ENCODE data around the gene MARK2.

The MARK2 gene

DNA sequence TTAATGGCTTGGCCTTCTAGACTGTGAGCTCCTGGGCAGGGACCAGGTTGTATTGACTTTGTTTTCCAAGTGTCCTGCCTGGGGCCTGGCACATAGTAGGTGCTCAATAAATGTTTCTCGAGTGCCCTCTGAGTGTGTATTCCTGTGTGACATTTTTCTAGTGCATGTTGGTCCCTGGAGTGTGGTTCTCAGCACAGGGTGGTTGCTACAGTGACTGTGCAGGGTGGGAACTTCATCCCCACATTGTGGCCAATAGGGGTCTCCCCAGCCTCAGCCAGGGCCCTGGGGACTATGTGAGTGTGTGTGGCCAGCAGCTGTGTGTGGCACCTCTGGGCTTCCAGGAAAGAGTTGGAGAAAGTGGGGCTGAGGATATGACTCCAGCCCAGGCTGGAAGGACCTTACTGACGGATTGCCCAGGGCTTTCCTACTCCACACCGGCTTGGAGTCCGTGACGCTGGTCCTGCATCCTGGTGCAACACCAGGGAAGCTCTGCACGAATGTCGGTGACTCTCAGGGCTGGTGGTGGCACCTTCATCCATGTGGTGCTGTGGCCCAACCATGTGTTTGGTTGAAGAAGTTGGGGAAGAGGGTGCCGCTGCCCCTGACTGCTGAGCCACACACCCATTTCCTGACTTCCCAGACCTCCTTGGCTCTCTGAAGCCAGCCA is 9.0 kb upstream of the MARK2 start:
- peak; percentile 38 for DNase-seq (ENCODE audit: low spot score)

DNA sequence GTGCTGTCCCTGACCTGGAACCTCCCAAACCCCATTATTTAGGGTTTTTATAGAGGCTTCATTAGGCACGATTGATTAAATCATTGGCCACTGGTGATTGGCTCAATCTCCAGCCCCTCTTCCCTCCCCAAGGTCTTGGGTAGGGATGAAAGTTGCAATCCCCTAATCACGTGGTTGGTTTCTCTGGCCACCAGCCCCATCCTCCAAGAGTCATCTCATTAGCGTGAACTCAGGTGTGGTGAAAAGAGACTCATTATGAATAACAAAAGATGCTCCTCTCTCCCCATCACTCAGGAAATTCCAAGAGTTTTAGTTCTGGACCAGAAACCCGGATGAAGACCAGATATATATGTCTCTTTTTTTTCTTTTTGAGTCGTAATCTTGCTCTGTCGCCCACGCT is 7.6 kb upstream of the MARK2 start:
- no peak for DNase-seq (ENCODE audit: low spot score)

DNA sequence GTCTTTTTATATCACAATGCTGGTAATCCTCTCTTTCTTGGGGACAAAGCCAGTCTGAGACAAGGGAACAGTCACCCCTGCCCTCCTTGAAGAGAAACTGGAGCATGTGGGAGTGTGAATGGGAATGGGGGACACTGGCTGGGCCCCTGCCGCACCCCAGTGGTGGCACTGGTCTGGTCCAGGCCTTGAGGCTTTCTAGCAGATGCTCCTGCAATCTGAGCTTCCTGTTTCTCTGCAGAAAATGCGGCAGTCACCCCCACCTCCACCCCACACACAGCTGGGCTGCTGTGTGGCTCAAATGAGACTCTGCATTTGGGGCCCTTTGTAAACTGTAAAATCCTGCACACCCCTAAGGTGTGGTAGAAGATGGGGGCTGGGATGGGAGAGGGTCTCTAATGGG is 6.6 kb upstream of the MARK2 start:
- DNase-seq (ENCODE audit: low spot score), result no peak

DNA sequence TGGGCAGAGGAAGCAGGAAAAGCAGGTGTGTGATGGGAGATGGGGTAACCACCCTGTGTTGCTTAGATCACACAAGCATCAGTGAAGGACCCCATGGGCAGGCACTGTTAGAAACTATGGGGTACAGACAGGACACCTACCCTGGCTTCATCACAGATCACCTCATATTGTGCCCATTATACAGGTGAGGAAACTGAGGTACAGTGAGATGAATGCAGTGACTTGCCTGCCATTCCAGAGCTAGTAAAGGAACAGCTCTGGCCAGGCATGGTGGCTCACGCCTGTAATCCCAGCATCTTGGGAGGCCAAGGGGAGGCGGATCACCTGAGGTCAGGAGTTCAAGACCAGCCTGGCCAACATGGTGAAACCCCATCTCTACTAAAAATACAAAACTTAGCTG is 5.9 kb upstream of the MARK2 start:
- no peak for DNase-seq (ENCODE audit: low spot score)

DNA sequence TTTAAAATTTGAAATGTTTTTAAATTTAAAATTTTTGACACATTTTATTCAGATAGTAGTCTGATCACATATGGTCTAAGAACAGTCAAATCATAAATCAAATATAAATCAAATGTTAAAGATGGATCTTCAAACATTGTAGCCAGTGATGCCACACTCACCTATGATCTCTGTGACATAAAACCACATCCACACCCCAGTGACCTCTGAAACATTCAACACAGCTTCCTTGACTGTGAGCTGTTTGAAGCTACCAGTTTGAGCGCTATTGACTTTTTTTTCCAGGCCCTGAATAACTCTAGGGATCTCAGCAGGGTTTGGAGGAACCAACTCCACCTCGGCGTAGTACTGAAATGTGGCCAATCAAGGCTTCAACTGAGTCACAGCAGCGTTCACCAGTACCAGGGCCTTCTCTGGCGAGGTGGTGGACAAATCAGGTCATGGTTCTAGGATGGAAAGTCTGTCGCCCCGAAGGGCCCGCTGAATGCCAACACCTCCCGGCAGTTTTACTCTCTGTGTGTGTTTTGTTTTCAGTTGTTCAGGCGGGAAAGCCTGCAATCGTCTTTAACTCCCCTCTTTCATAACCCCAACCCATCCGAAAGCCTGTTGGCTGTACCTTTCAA is 4.3 kb upstream of the MARK2 start:
- DNase-seq (ENCODE audit: low spot score), result no peak

DNA sequence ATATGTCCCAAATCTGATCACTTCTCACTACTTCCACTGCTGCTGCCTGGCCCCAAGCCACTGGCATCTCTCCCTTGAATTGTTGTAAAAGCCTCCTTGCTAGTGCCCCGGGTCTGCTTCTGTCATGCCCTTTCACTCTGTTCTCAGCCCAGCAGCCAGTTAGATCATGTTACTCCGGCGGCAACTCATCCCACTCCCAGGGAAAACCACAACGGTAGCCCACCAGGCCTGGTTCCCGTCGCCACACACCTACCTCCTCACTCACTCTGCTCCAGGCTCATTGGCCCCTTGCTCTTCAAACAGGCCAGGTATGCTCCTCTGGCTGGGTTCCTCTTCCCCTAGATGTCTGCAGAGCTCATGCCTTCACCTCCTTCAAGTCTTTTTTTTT is 3.8 kb upstream of the MARK2 start:
- DNase-seq (ENCODE audit: low spot score), result no peak

DNA sequence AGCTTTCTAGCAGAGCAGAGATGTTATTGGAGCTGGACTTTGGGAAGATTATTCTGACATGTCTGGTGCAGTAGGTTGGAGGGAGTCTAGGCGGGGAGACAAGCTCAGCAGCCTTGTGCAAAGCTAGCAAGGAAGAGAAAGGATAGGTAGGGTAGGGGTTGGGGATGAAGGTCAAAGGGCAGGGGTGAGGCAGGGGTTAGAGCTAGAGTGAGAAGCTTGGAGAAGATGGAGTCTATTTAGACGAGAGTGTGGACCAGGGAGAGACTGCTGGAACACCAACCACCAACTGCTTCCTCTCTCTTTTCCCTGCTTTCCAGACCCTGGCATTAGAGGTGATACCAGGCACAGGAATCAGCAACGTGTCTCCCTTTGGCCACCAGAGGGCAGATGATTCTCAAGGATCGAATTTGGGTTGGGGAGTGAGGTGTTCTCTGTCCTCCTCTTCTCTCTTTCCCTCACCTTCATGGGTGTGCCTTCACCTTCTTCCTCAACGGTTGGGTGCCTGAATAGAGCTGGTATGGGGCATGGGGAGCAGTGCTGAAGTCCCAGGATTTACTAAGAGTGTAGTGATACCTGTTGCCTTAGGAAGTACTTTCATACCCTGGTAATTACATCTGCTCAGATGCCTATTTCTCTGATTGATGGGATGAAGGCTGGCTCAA is 1.8 kb upstream of the MARK2 start:
- DNase-seq (ENCODE audit: low spot score), result peak; percentile 84

DNA sequence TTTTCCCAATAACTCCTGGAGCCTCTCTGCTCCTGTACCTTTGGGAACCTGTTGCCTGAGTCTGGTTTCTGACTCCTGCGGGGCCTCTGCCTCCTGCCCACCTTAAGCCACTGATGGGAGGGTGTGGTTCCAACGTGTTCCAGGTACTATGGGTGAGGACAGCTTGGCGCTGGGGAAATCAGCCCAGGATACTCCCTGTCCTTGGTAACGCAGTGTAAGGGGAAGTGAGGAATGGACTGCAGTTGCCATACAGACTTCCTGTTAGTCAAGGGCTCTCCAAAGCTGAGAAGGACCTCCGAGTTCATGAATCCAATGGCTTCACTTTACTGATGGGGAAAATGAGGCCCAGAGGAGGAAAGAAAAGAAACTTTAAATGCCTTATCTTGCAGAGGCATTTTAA is 1.2 kb upstream of the MARK2 start:
- DNase-seq (ENCODE audit: low spot score), result no peak

DNA sequence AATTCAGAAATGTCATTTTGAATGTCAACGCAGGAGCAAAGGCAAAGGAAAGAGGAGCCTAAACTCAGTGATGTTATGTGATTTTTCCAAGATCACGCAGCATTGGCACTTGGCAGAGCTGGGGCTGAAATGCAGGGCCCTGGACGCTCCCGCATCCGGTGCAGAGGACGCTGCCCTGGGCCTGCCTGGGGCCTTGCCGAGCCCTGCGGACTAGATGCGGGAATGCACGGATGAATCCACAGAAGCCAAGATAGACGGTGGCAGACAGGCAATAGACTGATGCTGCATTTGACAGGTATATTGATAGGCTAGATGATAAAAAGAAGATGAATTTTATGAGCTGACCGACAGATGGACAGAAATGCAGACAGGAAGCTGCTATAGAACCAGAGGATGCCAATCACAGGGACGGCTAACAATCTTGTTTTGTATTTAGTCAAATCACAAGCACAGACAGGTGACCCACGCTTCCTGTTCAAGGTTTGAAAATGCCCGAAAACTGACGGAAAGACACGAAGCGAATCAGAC is 696 bp upstream of the MARK2 start:
- DNase-seq (ENCODE audit: low spot score), result no peak

DNA sequence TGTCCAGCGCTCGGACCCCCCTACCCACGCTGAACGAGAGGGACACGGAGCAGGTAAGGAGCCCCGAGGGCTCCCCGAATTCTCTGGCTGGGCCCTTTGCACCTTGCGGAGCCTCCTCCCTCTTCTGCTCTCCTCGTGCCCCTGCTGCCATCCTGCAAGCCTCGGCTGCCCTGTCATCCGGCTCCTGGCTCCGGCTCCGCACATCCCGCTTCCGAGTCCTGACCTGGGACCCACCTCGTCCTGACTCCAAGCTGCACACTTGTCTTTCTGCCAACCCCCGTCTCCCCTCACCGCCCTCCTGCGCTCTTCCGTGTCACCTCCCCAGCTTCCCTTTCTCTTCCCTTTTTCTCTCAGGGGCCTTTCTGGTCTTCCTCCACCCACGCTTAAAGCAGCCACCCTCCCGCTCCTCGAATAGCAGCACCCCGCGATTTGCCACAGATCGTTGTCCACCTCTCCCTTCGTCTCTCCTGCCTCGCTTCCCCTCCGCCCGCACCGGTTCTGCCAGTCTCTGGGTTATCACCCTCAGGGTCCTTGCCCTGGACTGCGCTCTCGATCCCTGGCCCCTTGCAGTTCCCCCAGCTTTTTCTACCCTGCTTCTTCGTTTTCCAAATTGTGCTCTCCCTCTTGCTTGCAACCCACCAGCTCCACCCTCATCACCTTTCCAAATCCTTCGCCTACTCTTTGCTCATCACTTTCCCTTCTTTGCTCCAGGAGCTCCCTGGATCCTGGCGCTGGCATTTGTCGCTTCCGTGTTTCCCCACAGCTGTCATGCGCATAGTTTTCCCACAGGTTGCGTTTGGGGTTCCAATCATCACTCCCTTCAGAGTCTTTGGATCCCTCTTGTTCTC is 822 bp downstream of the MARK2 start:
- no peak for DNase-seq (ENCODE audit: low spot score)

DNA sequence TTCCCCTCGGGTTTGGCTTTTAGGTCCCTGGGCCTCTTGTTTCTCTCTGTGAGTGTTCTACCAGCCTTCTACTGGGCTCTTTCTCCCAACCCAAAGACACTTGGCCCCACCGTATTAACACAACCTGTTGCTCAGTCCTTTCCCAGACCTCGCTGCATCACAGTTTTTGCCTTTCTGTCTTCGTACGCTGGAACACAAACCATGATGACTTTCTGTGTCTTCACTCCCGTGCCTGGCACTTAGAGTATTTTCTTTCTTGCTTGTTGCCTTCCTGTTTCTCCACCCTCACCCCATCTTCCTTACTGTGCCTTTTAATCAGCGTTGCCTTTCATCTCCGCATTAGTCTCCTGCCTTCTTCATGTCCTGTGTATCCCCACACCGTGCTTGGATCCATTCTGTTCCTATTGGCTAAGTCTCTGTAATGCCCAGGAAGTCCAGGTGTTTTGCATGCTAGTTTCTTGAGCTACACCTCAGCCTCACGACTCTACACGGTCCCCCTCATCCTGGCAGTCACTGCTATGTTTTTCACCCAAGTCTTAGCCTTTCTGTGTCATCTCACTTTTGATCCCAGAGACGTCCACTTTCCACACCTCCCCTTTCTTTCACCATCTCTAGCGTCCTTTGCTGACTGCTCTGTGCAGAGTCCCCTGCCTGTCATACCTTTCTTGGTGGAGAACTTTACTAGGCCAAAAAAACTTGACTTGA is 1.6 kb downstream of the MARK2 start:
- no peak for DNase-seq (ENCODE audit: low spot score)

DNA sequence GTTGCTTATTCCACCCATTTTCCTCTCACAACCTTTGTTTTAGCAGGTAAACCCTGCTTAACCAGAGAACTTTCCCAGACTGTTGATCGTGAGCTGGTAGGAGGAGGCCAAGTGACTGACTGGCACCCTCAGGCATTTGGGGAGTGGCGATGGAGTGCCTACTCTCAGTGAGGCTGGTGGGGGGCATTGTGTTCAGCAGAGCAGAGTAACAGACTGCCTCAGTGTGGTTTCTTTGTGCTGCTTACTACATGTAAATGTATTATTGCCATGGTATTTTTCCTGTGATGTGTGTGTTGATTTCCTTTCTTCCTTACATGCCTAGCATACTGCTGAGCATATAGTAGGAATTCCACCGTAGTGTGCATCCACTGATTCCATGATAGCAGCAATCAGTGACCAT is 2.6 kb downstream of the MARK2 start:
- no peak for DNase-seq (ENCODE audit: low spot score)

DNA sequence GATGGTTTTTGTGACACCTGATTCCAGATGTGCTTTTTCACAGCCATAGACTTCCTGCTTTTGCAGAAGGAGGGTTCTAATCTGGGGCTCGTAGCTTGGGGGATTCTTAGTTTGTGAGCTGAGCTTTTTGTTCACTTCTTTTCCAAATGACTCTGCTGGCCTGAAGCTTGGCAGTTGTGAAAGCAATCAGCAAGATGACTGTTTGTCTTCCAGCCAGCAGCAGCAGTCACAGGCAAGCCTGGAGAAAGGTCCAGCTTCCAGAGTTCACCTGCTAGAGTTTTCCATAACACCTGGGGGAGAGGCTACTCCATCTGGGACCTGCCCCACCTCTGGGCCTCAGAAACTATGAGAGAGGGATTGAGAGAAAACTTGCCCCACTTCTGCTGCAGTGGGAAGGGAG is 4.1 kb downstream of the MARK2 start:
- no peak for DNase-seq (ENCODE audit: low spot score)

DNA sequence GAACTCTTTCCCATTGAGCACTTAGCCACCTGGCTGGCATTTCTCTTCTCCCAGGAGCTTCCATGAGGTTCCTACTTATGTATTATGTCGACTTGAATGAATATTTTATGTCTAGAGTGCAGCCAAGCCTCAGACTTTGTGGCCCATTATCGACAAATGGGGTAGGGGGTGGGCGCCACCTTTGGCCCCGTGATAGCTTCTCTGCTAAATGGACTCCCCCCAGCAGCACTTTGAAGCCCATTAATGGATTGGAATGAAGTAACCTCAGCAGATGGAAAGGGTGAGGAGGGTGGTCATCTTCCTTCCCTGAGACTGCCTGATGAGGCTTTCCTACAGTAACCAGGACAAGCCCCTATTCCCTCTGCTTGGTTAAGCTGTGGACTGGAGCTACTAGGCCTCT is 5.9 kb downstream of the MARK2 start:
- DNase-seq (ENCODE audit: low spot score), result no peak

DNA sequence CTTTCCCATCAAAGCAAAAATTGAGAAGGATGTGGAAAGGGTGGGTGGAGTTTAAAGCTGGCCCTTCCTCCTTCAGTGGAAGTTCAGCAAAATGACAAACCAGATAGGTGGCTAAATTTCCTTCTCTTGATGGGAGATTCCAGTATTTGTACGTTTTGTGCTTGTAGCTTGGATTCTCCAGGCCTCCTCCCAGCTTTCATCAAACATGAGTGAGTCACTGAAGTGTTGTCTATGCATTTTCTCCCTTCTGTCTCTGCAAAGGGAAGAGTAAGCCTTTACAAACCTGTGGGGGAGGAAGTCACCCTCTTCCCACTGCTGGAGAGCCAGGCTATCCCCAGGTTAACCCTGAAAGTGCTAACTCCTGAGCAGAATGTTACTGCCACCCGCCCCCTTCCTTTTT is 6.4 kb downstream of the MARK2 start:
- DNase-seq (ENCODE audit: low spot score), result peak; percentile 45

DNA sequence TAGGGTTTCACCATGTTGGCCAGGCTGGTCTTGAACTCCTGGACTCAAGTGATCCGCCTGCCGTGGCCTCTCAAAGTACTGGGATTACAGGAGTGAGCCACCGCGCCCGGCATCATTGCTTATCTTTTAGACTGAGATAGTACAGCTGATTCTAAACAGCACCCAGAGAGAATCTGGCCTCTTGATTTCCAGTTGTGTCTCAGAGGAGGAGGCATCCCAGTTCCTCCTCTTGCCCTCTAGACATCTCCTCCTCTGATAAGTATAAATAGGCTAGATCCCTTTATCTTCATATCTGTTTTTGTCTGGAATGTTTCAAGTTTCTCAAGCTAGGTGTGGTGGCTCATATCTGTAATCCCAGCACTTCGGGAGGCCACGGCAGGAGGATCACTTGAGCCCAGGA is 7.0 kb downstream of the MARK2 start:
- DNase-seq (ENCODE audit: low spot score), result no peak

DNA sequence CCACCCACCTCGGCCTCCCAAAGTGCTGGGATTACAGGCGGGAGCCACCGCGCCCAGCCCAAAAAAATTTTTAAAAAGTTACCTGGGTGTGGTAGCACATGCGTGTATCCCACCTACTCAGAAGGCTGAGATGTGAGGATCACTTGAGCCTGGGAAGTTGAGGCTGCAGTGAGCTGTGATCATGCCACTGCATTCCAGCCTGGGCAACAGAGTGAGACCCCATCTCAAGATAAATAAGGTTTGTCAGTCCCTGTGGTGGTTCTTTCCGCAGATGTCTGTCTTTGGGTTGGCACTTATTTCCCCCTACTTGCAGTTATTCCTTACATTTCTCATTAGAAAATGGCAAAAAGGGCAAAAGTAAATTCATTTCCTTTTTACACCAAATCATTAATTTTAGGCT is 8.0 kb downstream of the MARK2 start:
- no peak for DNase-seq (ENCODE audit: low spot score)

DNA sequence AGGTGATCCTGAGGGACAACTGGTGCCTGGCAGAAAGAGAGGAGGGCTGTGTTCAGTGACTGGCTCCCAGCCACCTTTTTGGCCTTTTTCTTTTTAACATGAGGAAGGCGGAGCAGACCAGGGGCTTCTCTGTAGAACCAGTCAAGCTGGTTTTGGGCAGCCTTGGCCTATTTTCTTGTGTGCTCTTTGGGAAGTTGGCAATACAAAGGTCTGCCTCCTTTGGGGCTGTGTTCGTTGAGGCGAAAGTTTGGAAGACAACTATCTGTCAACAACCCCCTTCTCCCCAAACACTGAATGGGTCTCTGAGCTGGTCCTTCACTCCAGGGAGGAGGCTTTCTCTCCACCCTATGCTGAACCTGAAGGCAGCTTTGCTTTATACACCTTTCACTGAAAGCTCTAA is 8.5 kb downstream of the MARK2 start:
- DNase-seq (ENCODE audit: low spot score), result no peak

DNA sequence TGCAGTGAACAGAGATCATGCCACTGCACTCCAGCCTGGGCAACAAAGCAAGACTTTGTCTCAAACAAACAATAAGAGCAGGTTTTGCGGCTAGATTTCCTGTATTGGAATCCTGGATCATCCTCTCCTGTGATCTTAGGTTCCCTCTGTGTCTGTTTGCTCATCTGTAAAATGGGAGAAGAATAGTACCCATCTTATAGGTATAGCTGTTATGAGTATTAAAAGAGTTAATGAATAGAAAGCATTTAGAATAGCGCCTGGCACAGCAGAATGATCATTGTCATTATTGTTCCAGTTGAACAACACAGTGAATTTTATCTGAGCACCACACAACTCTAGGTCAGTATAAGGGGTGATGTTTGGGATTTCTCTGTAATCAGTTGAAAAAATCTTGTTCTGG is 10.8 kb downstream of the MARK2 start:
- DNase-seq (ENCODE audit: low spot score), result no peak

DNA sequence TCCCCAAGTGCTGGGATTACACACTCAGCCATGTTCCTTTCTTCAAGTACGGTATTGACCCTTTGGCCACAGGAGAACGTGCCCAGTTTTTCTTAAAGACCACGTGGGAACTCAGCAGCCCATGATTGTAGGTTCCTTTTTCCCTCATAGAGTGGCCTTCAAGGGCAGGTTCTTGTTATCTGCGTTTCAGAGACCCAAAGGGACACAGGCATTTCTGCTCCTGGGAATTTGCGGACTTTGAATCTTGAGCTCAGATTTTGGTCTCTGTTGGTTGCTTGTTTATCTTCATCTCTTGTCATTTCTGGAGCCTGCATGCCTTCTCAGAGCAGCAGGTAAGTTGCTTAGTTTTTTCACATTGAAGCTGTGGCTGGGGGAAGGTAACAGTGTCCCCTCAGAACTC is 12.0 kb downstream of the MARK2 start:
- no peak for DNase-seq (ENCODE audit: low spot score)

DNA sequence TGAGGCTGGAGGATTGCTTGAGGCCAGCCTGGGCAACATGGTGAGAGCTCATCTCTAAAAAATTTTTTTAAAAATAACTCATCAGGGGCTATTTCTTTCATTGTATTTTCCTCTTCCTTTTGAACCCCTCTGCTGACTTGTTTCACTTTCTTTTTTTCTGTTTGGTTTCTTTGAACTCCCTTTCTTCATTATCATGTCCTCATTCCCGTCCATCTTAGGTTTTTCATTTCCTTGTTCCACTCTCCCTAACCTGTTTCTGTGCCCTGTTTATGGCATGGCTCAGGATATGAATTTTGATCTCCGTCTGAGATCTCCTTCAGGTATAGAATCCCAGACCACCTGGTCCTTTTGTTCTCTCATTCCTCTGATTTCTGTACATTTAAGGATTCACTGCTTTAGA is 12.5 kb downstream of the MARK2 start:
- no peak for DNase-seq (ENCODE audit: low spot score)

DNA sequence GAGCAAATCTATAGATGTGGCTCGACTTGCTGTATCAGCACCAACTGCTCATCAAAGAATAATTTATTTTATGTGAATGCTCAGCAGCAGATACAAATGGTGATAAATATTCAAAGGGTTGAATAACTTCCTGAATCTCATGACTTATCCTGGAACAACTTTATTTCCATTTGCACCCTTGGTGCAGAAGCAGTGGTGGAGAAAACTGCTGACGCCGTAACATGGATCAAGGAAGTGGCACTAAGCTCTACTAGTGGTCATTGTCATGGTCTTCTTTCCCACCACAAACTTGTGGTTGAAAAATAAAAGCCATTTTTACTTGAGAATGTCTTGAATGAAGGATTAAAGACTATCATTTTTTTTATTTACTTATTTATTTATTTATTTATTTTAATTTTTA is 14.6 kb downstream of the MARK2 start:
- DNase-seq (ENCODE audit: low spot score), result no peak

Measured in AG08395 (cell line).